ENCODE measurements around the gene ALKBH8.

- TF ChIP-seq MYC (CRISPR knock-in tag; IDR thresholded peaks at IDR 0.05; ENCODE audit: borderline replicate concordance), result no peak
- TF ChIP-seq POLR2A (IDR thresholded peaks at IDR 0.05; ENCODE audit: insufficient read depth in 1 of 2, low read depth in 2 of 2, low read length in 2 of 2), result no peak
- no peak for TF ChIP-seq NR2C2 (CRISPR knock-in tag; IDR thresholded peaks at IDR 0.05; ENCODE audit: borderline replicate concordance)
- TF ChIP-seq ZNF547 (CRISPR knock-in tag; IDR thresholded peaks at IDR 0.05), result no peak
- TF ChIP-seq YY1 (IDR thresholded peaks at IDR 0.05; ENCODE audit: insufficient read depth, insufficient replicate concordance, low read depth, low read length), result no peak
- TF ChIP-seq RBM22 (optimal IDR thresholded peaks at IDR 0.05; ENCODE audit: low read length), result no peak
These were observed 18.2 kb upstream of the ALKBH8 start for GRCh38 chr11:107583629-107584195.
